GM12865 (cell line): Measurements from ENCODE around the gene TAC4.

Experiments
- DNase-seq: peaks from one replicate; pipeline ENCODE4 v3.0.0; 2010; ENCODE audit warnings: low read depth
- H3K4me3 ChIP-seq: 2 replicates; pipeline ENCODE4 v1.5.1; 2011; ENCODE audit warnings: mild to moderate bottlenecking, low read depth, low read length, control low read depth
- TF ChIP-seq, protein P1 (sequence below): IDR thresholded peaks from 2 replicates; pipeline ENCODE4 v1.5.1; 2011; ENCODE audit warnings: low read length, control low read depth, low read depth, inconsistent platforms; ENCODE audit not compliant: insufficient read depth; ENCODE audit errors: missing control alignments

TAC4 gene

DNA sequence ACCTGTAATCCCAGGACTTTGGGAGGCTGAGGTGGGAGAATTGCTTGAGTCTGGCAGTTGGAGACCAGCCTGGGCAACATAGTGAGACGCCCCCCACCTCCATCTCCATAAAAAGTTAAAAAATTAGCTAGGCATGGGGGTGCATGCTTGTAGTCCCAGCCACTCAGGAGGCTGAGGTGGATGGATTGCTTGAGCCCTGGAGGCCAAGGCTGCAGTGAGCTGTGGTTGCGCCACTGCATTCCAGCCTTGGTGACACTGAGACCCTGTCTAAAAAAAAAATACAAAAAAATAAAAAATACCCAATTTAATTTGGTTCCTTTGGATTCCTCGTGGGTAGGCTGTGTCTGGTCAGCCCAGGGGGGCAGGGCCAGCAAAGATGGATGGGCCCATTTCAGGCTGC, 26.1 kb upstream of the TAC4 start:
- TF ChIP-seq, protein P1, sequence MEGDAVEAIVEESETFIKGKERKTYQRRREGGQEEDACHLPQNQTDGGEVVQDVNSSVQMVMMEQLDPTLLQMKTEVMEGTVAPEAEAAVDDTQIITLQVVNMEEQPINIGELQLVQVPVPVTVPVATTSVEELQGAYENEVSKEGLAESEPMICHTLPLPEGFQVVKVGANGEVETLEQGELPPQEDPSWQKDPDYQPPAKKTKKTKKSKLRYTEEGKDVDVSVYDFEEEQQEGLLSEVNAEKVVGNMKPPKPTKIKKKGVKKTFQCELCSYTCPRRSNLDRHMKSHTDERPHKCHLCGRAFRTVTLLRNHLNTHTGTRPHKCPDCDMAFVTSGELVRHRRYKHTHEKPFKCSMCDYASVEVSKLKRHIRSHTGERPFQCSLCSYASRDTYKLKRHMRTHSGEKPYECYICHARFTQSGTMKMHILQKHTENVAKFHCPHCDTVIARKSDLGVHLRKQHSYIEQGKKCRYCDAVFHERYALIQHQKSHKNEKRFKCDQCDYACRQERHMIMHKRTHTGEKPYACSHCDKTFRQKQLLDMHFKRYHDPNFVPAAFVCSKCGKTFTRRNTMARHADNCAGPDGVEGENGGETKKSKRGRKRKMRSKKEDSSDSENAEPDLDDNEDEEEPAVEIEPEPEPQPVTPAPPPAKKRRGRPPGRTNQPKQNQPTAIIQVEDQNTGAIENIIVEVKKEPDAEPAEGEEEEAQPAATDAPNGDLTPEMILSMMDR = no peak
- DNase-seq = no peak
- no peak overlapping the region for H3K4me3 ChIP-seq

GRCh38 chr17:49873466-49873865, 25.6 kb upstream of the TAC4 start:
- no peak for DNase-seq
- H3K4me3 ChIP-seq = no peak overlapping the region
- TF ChIP-seq, protein P1 = no peak

- TF ChIP-seq, protein P1 = no peak
- no peak overlapping the region for H3K4me3 ChIP-seq
- DNase-seq = no peak
These were observed 25.0 kb upstream of the TAC4 start for GRCh38 chr17:49872754-49873377.

GRCh38 chr17:49871211-49871610, 23.3 kb upstream of the TAC4 start:
- TF ChIP-seq, protein P1 = no peak
- no peak for DNase-seq

DNA sequence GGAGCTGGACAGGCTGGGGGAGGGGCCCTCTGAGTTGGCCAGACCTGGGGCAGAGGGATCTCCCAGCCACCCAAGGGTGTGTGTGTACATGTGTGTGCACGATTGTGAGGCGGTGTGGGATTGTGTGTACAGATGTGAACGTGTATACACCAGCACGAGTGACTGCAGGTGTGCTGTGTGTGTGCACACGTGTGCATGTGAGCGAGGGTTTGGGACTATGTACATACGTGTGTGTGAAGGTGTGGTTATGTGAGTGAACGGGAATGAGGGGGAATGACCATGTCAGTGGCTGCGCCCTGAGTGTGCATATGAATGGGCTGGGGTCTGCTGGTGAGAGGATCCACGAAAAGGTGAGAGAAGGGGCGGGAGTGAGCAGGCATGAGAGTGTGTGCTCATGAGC, 22.4 kb upstream of the TAC4 start:
- TF ChIP-seq, protein P1 = no peak
- no peak for DNase-seq
- no peak overlapping the region for H3K4me3 ChIP-seq

More at GRCh38 chr17:49871211-49871610, 23.3 kb upstream of the TAC4 start:
- H3K4me3 ChIP-seq = no peak overlapping the region

DNA sequence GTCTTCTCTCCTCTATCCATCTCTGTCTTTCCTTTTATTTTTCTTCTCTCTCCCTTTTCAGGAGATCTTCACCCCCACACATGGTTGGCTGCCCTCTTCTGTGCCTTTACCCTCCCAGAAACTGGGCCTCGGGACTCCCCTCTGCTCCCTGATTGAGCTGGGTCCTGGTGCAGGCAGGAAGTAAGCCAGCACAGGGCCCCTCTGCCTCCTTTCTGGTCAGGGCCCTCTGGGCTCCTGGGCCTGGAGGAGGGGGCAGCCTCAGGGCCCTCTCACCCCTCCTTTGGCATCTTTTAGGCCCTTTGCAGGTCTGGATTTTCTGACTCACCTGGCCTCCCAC, 21.1 kb upstream of the TAC4 start:
- DNase-seq = no peak
- H3K4me3 ChIP-seq = no peak overlapping the region
- TF ChIP-seq, protein P1 = no peak

- no peak for DNase-seq
- TF ChIP-seq, protein P1 = no peak
- H3K4me3 ChIP-seq = no peak overlapping the region
These were observed 19.1 kb upstream of the TAC4 start for GRCh38 chr17:49866882-49867413.
